IgD-negative memory B cell (primary cell): ENCODE results near the gene KXD1. TPM values are rescaled to one million over a fixed set of nuclear protein-coding genes. Genes with fewer than 3 reads are reported as not detected.
"Not testable (repeated sequence)": the region's sequence is repeated elsewhere in the genome, so short reads cannot be mapped to it uniquely, and the experiment has no call there.

Experiments used
- H3K27ac Mint-ChIP-seq, 3 donors: one replicate each; pipeline ENCODE4 v1.8.0; 2020 to 2022; ENCODE audit warnings: mild to moderate bottlenecking in 3 of 3, mixed read lengths in 3 of 3, moderate library complexity in 1 of 3
- H3K27me3 Mint-ChIP-seq: one replicate; pipeline ENCODE4 v1.8.0; 2021; ENCODE audit warnings: mixed read lengths
- H3K36me3 Mint-ChIP-seq: one replicate; pipeline ENCODE4 v1.8.0; 2020; ENCODE audit warnings: mild to moderate bottlenecking, mixed read lengths
- H3K4me1 Mint-ChIP-seq, 3 donors: one replicate each; pipeline ENCODE4 v1.8.0; 2020 to 2022; ENCODE audit warnings: mixed read lengths in 3 of 3, mild to moderate bottlenecking in 1 of 3
- H3K4me3 Mint-ChIP-seq, 4 donors: one replicate each; pipeline ENCODE4 v1.8.0; 2020 to 2022; ENCODE audit warnings: mild to moderate bottlenecking in 4 of 4, mixed read lengths in 4 of 4, moderate library complexity in 3 of 4
- H3K9me3 Mint-ChIP-seq, 3 donors: one replicate each; pipeline ENCODE4 v1.8.0; 2020 to 2021; ENCODE audit warnings: mixed read lengths in 3 of 3, mild to moderate bottlenecking in 1 of 3
- polyA plus RNA-seq: library from polyadenylated mRNA; unstranded; fragments of 300-500 nt; fragmentation: Illumina TruSeq; gene quantifications from one replicate; pipeline ENCODE4 v1.2.3, GENCODE V29; 2021

Gene KXD1
- polyA plus RNA-seq, 1 donor from 2014 or later = 82.8 TPM

DNA sequence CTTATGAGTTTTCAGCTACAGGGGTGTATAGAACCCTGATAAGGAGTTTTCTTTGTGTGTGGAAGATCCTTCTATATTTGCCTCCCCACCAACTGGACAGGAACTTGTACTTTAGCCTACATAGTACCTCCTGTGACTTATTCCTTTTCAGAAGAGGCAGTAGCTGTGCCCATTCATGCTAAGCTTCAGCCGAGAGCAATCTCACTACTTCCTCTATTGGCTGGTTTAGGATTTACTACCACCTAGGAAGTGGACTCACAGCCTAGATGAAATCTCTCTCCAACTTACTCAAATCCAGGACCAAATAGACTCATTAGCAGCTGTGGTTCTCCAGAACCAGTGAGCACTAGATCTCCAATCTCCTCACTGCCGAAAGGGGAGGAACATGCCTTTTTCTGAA, 28.6 kb downstream of the KXD1 start:
- H3K27me3 Mint-ChIP-seq = no peaks in the 10 kb centered on the region
- H3K36me3 Mint-ChIP-seq = no peaks in the 10 kb centered on the region
- H3K27ac Mint-ChIP-seq = peak overlapping the region in 1 of 3 donors; percentile 22
- H3K4me1 Mint-ChIP-seq = peaks cover 19 to 33% (median 21%) of the 10 kb centered on the region in 3 donors
- no peaks in the 10 kb centered on the region for H3K9me3 Mint-ChIP-seq
- H3K4me3 Mint-ChIP-seq = peak overlapping the region in 3 of 4 donors; percentile 32 to 65 (median 65)

DNA sequence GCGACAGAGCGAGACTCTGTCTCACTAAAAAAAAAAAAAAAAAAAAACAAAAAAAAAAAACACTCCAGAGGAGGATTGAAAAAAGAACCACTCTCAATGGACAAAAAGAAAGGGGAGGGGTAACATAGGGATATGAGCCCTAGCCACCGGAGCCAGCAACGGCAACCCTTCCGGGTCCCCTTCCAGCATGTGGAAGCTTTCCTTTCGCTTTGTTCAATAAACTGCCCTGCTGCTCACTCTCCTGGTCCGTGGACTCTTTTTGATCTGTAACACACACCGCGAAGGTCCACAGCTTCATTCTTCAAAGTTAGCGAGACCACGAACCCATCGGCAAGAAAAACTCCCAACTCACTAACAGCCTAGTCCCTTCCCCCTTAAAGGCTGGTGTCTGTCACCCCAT, 29.9 kb downstream of the KXD1 start:
- Mint-ChIP-seq H3K9me3 (no peaks in the 10 kb centered on the region), H3K4me1 (peaks cover 21 to 33% (median 22%) of the 10 kb centered on the region in 3 donors), H3K4me3 (peak overlapping the region; percentile 71 to 95 (median 83)), H3K27me3 (no peaks in the 10 kb centered on the region), H3K27ac (peak overlapping the region in 2 of 3 donors; percentile 83 to 92), H3K36me3 (no peaks in the 10 kb centered on the region)

DNA sequence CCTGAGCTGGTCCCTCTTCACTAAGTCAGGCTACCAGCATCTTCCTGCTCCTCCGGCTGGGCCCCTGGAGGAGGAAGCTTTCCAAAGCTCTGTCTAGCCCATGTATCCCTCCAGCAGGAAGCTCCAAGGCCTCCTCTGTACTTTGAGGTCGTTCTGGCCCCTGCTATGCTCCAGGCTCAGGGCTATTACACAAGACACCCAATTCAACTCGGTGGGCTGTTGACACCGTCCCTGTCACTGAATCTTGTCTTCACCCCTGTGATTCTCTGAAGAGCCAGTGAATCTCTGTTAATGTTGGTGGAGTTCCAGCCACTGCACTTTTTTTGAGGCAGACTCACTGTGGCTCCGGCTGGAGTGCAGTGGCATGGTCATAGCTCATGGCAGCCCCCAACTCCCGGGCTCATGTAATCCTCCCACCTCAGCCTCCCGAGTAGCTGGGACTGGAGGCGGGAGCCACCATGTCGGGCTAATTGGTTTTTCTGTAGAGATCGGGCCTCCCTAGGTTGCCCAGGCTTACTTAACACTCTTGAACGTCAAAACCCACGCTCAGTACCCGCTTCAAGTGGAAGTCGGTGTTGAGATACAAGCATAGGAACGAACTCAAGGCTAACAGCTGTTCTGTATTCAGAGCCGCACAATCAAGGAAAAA, 30.4 kb downstream of the KXD1 start:
- peak overlapping the region; percentile 76 to 92 (median 83) for H3K27ac Mint-ChIP-seq
- H3K36me3 Mint-ChIP-seq = no peaks in the 10 kb centered on the region
- no peaks in the 10 kb centered on the region for H3K27me3 Mint-ChIP-seq
- H3K4me1 Mint-ChIP-seq = peaks cover 21 to 33% (median 22%) of the 10 kb centered on the region in 3 donors
- peak overlapping the region; percentile 83 to 95 (median 88) for H3K4me3 Mint-ChIP-seq
- no peaks in the 10 kb centered on the region for H3K9me3 Mint-ChIP-seq

DNA sequence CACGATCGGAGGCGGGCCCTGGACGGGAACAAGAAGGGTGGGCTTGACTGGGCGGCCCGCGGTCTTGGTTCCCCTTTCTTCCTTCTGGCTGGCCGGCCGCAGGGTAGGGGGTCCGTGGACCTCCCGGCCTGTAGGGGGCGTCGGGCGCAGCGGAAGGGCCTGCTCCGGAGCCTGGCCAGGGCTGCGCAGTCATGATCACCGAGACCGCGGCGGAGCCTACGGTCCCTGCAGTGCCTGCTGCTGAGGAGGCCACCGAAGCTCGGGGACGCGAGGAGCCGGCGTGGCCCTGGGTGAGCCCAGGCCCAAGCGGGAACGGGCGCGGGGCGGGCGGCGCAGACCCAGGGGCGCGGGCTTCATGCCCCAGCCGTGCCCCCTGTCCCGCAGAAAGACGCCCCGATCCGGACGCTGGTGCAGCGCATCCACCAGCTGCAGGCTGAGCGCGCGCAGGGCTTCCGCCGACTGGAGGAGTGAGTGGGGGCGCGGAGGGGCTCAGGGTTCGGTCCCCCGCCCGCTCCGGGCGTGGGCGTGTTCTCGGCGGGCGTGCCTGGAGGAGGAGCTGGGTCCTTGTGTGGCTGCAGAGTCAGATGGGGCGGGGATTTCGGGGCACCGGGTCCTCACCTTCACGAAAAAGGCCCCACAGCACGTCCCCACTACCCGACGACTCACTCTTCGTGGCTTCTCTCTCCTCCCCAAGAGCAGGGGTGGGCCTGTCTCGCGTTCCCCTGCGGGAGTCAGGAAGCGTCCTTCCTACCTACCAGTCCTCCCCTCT, 31.1 kb downstream of the KXD1 start, which contains the start of gene REX1BD:
TSS of gene REX1BD (plus strand) at position 188 of the 769 bp plus-strand sequence. CDS start at position 192, 4 bp downstream.
- no peaks in the 10 kb centered on the region for H3K27me3 Mint-ChIP-seq
- H3K27ac Mint-ChIP-seq = peak within 1 kb of the TSS; percentile 83 to 92 (median 91)
- H3K9me3 Mint-ChIP-seq = no peaks in the 10 kb centered on the region

DNA sequence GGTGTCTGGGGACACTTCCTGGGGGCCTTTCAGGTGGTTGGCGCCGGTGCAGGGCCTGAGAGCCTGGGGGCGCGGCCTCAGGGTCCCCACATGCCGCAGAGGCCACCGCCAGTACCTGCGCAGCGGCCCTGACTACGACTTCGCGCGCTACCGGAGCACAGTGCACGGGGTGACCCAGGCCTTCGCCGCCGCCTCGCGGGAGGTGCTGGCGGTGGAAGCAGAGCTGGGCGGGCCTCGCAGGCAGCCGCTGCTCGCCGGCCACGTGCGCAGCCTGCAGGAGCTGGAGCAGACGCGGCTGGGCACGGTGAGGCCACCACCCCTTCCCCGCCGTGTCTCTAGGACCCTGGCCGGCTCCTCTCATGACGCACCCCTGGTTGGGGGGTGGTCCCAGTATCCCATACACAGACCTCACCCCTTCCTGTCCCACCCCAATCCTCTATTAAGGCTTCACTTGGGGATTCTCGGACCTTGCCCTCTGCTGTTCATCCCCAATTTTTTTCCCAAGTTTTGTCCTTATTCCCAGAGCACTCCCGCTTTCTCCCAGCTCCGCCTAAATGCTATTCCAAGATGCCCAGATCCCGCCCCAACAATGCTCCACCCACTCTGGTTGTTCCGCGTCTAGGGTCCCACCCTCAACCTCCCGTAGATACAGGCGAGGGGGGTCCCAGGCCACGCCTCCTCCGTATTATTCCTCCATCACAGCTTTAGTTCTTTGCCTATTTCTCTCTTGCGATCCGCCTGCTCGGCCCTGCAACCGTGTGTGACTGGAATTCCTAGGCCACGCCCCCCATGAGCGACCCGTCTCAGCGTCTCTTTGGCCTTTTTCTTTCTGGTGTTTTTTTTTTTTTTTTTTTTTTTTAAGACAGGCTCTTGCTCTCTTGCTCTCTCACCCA, 32.0 kb downstream of the KXD1 start:
- Mint-ChIP-seq H3K4me1 (peaks cover 21 to 36% (median 25%) of the 10 kb centered on the region in 3 donors), H3K9me3 (no peaks in the 10 kb centered on the region), H3K4me3 (peak overlapping the region; percentile 83 to 95 (median 88)), H3K36me3 (no peaks in the 10 kb centered on the region), H3K27ac (peak overlapping the region; percentile 83 to 92 (median 91)), H3K27me3 (no peaks in the 10 kb centered on the region)

More for the DNA sequence above, 31.1 kb downstream of the KXD1 start, which contains the start of gene REX1BD:
- peaks cover 21 to 36% (median 22%) of the 10 kb centered on the region in 3 donors for H3K4me1 Mint-ChIP-seq
- no peaks in the 10 kb centered on the region for H3K36me3 Mint-ChIP-seq
- peak within 1 kb of the TSS; percentile 83 to 95 (median 88) for H3K4me3 Mint-ChIP-seq

DNA sequence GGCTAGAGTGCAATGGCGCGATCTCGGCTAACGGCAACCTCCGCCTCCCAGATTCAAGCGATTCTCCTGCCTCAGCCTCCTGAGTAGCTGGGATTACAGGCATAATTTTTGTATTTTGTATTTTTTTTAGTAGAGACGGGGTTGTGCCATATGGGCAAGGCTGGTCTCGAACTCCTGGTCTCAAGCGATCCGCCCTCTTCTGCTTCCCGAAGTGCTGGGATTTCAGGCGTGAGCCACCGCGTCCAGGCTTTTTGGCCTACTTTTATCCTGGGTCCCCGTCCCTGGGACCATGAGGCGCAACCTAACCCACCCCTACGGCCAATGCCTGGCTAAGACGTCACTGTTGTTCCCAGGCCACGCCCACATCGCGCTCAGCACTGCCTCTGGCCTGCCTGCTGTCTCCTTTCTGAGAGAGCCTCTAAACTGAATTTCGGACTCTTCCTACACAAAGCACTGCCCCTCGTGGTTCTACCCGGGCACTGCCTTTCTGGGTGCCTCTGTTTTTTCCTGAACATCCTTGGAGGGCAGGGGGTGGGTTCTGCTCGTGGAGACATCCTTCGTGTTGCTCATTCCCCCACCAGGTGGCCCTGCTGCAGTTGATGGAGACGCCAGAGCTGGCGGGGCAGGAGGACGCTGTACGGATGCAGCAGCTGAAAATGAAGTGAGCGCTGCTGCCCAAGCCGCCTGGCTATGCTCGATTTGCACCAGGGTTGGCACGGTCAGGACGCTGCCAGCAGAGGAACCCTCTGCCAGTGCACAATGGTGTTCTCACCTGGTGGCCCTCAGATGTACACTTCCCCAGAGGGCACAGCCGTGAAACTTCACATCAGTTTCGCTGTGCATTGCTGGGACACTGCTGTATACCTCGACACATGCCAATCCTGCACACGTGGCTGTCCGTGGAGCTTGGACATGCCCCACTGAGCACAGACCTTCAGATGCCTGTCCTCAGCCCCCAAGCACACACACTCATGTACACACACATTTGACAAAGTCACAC, 32.9 kb downstream of the KXD1 start:
- H3K9me3 Mint-ChIP-seq = no peaks in the 10 kb centered on the region
- peaks cover 3% of the 10 kb centered on the region for H3K27me3 Mint-ChIP-seq
- H3K36me3 Mint-ChIP-seq = no peaks in the 10 kb centered on the region
- H3K4me1 Mint-ChIP-seq = peaks cover 21 to 38% (median 30%) of the 10 kb centered on the region in 3 donors
- peak overlapping the region; percentile 83 to 95 (median 88) for H3K4me3 Mint-ChIP-seq
- peak overlapping the region in 2 of 3 donors; percentile 81 to 91 for H3K27ac Mint-ChIP-seq

DNA sequence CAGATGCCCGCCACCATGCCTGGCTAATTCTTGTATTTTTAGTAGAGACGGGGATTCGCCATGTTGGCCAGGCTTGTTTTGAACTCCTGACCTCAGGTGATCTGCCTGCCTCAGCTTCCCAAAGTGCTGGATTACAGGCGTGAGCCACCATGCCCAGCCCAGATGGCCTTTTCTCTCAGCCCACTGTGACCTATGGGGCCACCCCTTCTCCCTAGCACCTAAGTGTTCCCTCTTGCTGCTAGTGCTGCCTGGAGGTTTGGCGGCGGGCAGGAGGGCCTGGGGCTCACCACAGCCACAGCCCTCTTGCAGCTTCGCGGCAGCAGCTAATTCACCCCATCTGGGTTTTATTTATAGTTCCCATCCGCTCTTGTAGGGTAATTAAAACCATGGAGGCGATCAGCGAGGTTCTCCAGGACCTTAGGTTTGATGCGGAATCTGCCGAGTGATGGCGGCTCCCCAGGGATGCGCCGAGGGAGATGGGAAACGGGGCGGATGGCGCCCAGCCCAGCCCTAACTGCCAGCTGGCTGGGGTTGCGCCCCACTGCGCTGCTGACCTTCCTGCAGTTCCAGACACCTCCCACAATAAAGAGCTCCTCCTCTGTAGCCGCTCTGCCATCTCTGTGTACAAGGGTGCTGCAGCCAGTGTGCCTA, 34.2 kb downstream of the KXD1 start:
- Mint-ChIP-seq H3K27ac (peak overlapping the region in 1 of 3 donors; percentile 71), H3K36me3 (no peaks in the 10 kb centered on the region), H3K4me1 (peaks cover 13 to 29% (median 28%) of the 10 kb centered on the region in 3 donors), H3K9me3 (no peaks in the 10 kb centered on the region), H3K27me3 (peaks cover 8% of the 10 kb centered on the region), H3K4me3 (peak overlapping the region in 3 of 4 donors; percentile 34 to 74 (median 34))

DNA sequence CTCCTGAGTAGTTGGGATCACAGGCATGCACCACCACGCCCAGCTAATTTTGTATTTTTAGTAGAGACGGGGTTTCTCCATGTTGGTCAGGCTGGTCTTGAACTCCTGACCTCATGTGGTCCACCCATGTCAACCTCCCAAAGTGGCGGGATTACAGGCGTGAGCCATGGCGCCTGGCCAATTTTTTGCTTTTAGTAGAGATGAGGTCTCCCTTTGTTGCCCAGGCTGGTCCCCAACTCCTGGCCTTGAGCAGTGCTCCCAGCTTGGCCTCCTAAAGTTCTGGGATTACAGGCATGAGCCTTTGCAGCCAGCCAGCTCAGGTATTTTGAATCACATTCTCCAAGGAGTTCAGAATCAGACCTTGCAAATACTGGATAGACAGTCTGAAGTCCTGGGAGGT, 35.1 kb downstream of the KXD1 start:
- H3K9me3 Mint-ChIP-seq, H3K36me3 Mint-ChIP-seq, H3K27me3 Mint-ChIP-seq: not testable (repeated sequence)
- H3K4me3 Mint-ChIP-seq = peak overlapping the region in 2 of 4 donors; percentile 34 to 63
- H3K4me1 Mint-ChIP-seq = peaks cover 11 to 28% (median 27%) of the 10 kb centered on the region in 3 donors
- peak overlapping the region in 2 of 3 donors; percentile 19 to 83 for H3K27ac Mint-ChIP-seq

DNA sequence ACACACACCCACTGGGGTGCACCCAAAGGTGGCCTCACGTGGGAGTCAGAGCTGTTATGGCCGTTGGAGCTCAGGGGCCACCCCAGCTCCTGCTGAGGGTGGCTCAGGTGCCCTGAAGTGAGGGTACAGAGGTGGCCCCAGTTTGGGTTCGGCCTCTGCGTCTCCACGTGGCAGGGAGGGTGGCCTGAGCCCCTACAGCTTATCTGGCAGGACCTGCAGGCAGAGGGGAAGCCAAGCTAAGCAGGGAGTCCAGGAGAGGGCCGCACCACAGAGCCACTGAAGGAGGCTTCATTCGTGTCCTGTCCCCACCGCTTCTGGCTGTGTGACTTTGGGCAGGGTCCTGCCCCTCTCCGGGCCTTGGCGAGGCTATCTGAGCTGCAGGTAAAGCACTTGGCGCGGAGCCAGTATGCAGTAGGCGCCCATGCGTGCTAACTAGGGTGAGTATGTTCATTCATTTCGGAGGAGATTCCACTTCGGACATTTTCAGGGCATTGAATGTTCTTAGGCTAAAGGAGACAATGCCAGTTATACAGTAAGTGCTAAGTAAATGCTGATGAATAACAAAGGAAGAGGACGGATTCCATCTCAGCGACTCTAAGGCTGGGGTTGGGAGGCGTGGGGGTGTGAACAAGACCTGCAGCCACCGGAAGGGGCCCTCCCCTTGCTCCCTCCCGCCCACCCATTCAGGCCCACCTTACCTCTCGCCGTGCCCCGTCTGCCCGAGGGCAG, 35.9 kb downstream of the KXD1 start:
- Mint-ChIP-seq H3K9me3 (no peaks in the 10 kb centered on the region), H3K36me3 (no peaks in the 10 kb centered on the region), H3K27ac (peak overlapping the region in 2 of 3 donors; percentile 40 to 76), H3K4me3 (peak overlapping the region in 3 of 4 donors; percentile 34 to 80 (median 38)), H3K4me1 (peaks cover 4 to 26% (median 21%) of the 10 kb centered on the region in 3 donors), H3K27me3 (peaks cover 11% of the 10 kb centered on the region)

DNA sequence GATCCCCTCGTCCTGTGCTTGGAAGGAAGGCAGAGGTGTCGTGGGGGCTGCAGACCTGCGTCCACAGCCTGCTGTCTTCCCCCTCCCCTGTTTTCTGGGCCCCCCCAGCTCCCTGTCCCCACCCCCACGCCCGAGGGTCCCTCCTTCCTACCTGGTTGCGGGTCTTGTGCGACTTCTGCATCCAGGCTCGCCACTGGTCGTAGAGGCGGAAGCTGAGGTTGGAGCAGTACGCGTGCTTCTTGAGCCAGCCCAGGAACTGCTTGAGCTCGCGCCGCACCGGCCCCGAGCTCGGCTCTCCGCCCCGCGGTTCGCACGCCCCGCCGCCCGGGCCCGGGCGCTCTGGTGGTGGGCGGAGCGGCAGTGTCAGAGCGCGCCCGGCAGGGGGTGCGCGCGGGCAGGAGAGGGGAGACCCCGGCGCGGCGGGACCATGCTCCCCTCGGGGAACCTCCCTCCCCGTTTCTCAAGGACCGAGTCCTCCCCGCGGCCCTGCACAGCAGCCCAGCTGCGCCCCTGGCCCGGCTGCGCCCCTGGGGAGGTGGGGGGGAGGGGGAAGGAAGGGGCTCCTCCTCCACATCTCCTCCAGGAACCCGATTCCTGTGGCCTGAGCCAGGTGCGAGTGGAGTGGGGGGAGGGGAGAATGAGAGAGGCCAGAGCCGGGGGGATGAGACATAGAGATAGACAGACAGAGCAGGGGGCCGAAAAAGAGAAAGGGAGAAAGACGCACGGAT, 36.6 kb downstream of the KXD1 start:
- H3K4me1 Mint-ChIP-seq = peaks cover 4 to 26% (median 21%) of the 10 kb centered on the region in 3 donors

DNA sequence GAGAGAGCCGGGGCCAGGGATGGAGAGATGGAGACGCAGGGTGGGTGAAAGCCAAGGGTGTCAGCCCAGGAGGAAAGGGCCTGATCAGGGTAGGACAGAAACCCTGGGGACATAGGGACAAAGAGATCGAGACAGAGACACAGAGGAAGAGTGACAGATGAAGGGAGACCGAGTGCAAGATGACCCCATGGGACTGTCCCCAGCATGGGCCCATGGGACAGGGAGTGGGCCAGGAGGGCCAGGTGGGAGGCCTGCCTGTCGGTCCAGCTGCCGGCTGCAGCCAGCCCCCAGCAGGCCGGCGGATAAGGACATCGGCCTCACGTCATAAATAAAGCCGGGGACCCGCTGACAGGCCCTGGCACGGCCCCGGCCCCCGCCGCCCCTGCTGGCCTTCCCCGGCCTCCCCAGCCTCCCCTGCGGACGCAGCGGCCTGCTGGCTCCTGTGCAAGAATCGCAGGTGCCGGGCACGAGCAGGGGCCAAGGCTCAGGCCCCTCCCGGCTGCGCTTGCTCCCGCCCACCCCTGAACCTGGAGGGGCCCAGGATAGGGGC, 37.2 kb downstream of the KXD1 start:
- H3K9me3 Mint-ChIP-seq = no peaks in the 10 kb centered on the region
- peaks cover 18% of the 10 kb centered on the region for H3K27me3 Mint-ChIP-seq
- peaks cover under 1 to 23% (median 18%) of the 10 kb centered on the region in 3 donors for H3K4me1 Mint-ChIP-seq
- peak overlapping the region; percentile 66 to 87 (median 74) for H3K4me3 Mint-ChIP-seq
- peak overlapping the region in 1 of 3 donors; percentile 63 for H3K27ac Mint-ChIP-seq
- H3K36me3 Mint-ChIP-seq = no peaks in the 10 kb centered on the region

More for the DNA sequence above, 36.6 kb downstream of the KXD1 start:
- H3K27ac Mint-ChIP-seq = no peak overlapping the region
- no peaks in the 10 kb centered on the region for H3K9me3 Mint-ChIP-seq
- H3K36me3 Mint-ChIP-seq = no peaks in the 10 kb centered on the region
- H3K27me3 Mint-ChIP-seq = peaks cover 16% of the 10 kb centered on the region
- H3K4me3 Mint-ChIP-seq = peak overlapping the region; percentile 34 to 87 (median 74)

DNA sequence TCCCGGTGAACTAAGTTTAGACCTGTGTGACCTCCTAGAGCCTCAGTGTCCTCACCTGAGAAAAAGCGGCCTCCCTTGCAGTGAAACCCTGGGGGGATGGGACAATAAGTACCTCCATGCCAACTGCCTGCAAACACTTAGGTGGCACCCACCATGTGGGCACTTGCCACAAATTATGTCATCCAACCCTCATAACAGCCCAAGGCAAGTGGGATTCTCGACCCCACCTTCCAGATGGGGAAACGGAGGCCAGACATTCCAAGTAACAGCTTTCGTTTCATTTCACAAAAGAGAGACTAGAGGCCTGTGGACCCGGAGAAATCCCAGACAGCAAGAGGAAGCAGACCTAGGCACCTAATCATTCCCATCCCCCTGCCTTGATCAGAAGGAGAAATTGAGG, 37.8 kb downstream of the KXD1 start:
- H3K27me3 Mint-ChIP-seq = peaks cover 20% of the 10 kb centered on the region
- no peaks in the 10 kb centered on the region for H3K9me3 Mint-ChIP-seq
- H3K27ac Mint-ChIP-seq = no peak overlapping the region
- no peaks in the 10 kb centered on the region for H3K36me3 Mint-ChIP-seq
- peaks cover 0 to 19% (median 14%) of the 10 kb centered on the region in 3 donors for H3K4me1 Mint-ChIP-seq
- H3K4me3 Mint-ChIP-seq = peak overlapping the region in 3 of 4 donors; percentile 43 to 66 (median 45)
